ENCODE data around the gene FEV. TPM values are rescaled to one million over a fixed set of nuclear protein-coding genes. Genes with fewer than 3 reads are reported as not detected.
A peak's percentile ranks its signal among the peaks of the same experiment; 100 is the strongest.

The FEV gene
- total and polyA plus RNA-seq, 2 experiments from 2014 or later, result 0.58 to 0.70 TPM

DNA sequence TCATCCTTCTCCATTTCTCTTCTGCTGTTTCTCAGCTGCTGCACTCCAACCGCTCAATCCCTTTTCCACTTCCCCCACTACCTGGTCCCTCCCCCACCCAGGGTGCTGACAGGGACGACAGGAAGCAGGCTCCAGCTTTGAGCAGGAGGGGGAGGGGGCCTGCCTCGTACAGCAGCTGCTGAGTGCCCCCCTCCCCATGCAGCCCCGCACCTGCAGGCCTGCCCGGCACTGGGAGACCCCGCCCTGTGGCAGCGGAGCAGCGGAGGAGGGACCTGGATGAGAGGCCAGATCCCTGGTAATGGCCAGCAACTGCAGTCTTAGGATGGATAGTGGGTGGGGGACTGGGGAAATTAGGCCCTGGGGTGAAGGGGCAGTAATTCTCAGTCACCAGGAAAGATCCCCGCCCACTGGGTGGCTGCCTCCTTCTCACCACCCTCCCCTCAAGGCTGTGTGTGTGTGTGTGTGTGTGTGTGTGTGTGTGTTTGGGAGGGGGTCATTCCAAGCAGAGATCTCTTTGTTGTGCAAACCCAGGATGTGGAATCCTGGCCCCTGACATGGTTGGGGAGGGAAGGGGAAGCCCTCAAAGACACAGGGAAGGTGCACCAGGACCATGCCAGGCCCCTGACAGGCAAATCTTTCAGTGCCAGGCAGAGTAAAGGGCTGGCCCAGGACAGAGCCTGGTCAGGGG lies 15.0 kb upstream of the FEV start:
- Histone ChIP-seq H3K36me3 (replicated peaks; ENCODE audit: insufficient read depth, low read depth) (no peaks in the 10 kb centered on the region), H3K9me2 (replicated peaks; ENCODE audit: insufficient read depth) (no peaks in the 10 kb centered on the region), H3K4me2 (no peak overlapping the region), H3K9me3 (ENCODE audit: low read depth) (no peaks in the 10 kb centered on the region), H3K4me1 (ENCODE audit: insufficient read depth) (peaks cover 17% of the 10 kb centered on the region), H2AFZ (no peak overlapping the region), H3K4me3 (no peak overlapping the region), H3K27ac (no peak overlapping the region), H3K27me3 (peaks cover 84% of the 10 kb centered on the region), H3K79me2 (no peaks in the 10 kb centered on the region), H4K20me1 (ENCODE audit: insufficient read depth, poor library complexity, severe bottlenecking) (no peaks in the 10 kb centered on the region)
- 14% methylated on average over 7 of the region's 9 CpGs for WGBS (ENCODE audit: low lambda C conversion rate, missing lambda C conversion rate)
- DNase-seq (ENCODE audit: low spot score), result peak; percentile 40
- TF ChIP-seq EZH2 (IDR thresholded peaks at IDR 0.05; ENCODE audit: borderline replicate concordance) (no peak), EZH2phosphoT487 (IDR thresholded peaks at IDR 0.05; ENCODE audit: low read depth, severe bottlenecking, unreplicated experiment) (no peak)
- TF ChIP-seq, protein P1, sequence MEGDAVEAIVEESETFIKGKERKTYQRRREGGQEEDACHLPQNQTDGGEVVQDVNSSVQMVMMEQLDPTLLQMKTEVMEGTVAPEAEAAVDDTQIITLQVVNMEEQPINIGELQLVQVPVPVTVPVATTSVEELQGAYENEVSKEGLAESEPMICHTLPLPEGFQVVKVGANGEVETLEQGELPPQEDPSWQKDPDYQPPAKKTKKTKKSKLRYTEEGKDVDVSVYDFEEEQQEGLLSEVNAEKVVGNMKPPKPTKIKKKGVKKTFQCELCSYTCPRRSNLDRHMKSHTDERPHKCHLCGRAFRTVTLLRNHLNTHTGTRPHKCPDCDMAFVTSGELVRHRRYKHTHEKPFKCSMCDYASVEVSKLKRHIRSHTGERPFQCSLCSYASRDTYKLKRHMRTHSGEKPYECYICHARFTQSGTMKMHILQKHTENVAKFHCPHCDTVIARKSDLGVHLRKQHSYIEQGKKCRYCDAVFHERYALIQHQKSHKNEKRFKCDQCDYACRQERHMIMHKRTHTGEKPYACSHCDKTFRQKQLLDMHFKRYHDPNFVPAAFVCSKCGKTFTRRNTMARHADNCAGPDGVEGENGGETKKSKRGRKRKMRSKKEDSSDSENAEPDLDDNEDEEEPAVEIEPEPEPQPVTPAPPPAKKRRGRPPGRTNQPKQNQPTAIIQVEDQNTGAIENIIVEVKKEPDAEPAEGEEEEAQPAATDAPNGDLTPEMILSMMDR (IDR thresholded peaks at IDR 0.05; ENCODE audit: poor library complexity), result no peak

DNA sequence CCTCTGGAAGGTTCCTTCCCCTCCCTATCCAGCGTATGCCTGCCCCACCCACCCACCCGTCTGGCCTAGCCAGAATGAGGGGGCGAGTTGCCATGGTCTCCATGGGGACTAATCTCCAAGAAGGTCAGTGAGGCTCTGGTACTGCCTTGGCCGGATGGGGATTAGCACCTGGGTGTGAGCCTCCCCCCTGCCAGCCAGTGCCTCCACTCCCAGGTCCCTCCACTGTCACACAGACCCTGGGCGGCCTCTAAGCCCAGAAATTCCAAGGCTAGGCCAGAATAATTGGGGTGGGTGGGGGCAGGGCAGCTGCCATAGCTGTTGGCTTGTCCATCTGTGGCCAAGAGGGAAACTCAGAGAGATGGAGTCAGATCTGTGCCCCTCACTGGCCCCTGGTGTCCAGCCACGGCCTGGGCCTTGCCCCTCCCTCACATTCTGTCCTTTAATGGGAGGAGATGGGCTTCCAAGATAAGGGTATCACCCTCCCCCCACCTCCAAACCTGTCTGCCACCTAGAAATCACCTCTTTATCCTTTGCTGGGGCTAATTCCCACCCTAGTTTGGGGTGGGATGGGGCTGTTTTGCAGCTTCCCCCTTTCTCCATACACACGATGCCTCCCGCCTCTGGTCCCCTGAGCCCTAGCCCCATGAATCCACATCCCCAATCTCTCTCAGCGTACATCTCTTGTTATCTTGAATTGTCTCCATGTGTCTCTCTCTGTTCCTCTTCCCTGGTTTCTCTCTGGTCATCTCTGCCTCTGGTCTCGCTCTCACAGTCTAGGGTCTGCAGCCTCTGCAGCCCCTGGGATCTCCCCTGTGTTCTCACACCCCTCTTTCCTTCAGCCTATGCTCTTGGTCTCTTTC lies 14.3 kb upstream of the FEV start:
- Histone ChIP-seq H3K9me2 (replicated peaks; ENCODE audit: insufficient read depth) (no peaks in the 10 kb centered on the region), H3K79me2 (no peaks in the 10 kb centered on the region), H2AFZ (no peak overlapping the region), H4K20me1 (ENCODE audit: insufficient read depth, poor library complexity, severe bottlenecking) (no peaks in the 10 kb centered on the region), H3K27me3 (peaks cover 84% of the 10 kb centered on the region), H3K9me3 (ENCODE audit: low read depth) (no peaks in the 10 kb centered on the region), H3K4me2 (no peak overlapping the region), H3K27ac (no peak overlapping the region), H3K4me1 (ENCODE audit: insufficient read depth) (peaks cover 17% of the 10 kb centered on the region), H3K4me3 (no peak overlapping the region), H3K36me3 (replicated peaks; ENCODE audit: insufficient read depth, low read depth) (no peaks in the 10 kb centered on the region)
- TF ChIP-seq EZH2 (IDR thresholded peaks at IDR 0.05; ENCODE audit: borderline replicate concordance) (no peak), EZH2phosphoT487 (IDR thresholded peaks at IDR 0.05; ENCODE audit: low read depth, severe bottlenecking, unreplicated experiment) (no peak)
- TF ChIP-seq, protein P1 (IDR thresholded peaks at IDR 0.05; ENCODE audit: poor library complexity), result no peak
- 44% methylated on average over 9 of the region's 10 CpGs for WGBS (ENCODE audit: low lambda C conversion rate, missing lambda C conversion rate)
- no peak for DNase-seq (ENCODE audit: low spot score)

DNA sequence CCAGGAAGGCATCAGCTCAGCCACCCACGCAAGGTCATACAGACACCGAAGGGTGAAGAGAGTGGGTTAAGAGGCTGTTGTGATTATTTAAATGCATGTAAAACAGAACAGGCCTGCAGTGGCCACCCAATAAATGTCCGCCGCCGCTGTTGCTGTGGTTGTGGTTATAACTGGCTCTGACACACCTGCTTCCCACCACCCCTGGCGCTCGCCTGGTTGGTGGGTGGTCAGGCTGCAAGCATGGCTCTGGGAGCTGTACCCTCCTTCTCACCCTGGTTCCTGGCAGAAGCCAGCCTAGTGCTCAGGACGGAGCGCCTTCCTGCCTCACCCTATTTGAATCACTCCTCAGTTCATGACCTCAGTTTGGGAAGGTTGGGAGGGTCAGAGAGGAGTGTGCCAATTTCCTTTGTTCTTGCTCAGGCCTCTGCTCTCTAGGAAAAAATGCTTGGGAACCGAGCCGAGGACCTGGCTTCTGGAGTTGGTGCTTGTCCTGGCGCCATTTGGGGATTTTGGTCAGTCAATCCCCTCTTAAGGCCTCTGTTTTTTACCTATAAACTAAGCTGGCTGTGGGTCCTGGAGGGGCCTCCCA lies 13.5 kb upstream of the FEV start:
- 79% methylated on average over 12 of the region's 12 CpGs for WGBS (ENCODE audit: low lambda C conversion rate, missing lambda C conversion rate)
- H3K36me3 ChIP-seq (replicated peaks; ENCODE audit: insufficient read depth, low read depth), result no peaks in the 10 kb centered on the region

More for the DNA sequence above, 13.5 kb upstream of the FEV start:
- Histone ChIP-seq H3K4me2 (no peak overlapping the region), H3K27ac (no peak overlapping the region), H3K27me3 (peaks cover 84% of the 10 kb centered on the region), H2AFZ (no peak overlapping the region), H3K4me1 (ENCODE audit: insufficient read depth) (peaks cover 21% of the 10 kb centered on the region), H3K79me2 (no peaks in the 10 kb centered on the region), H3K9me2 (replicated peaks; ENCODE audit: insufficient read depth) (no peaks in the 10 kb centered on the region), H3K4me3 (no peak overlapping the region), H4K20me1 (ENCODE audit: insufficient read depth, poor library complexity, severe bottlenecking) (no peaks in the 10 kb centered on the region), H3K9me3 (ENCODE audit: low read depth) (no peaks in the 10 kb centered on the region)
- no peak for DNase-seq (ENCODE audit: low spot score)
- no peak for TF ChIP-seq EZH2phosphoT487 (IDR thresholded peaks at IDR 0.05; ENCODE audit: low read depth, severe bottlenecking, unreplicated experiment)
- TF ChIP-seq, protein P1 (IDR thresholded peaks at IDR 0.05; ENCODE audit: poor library complexity), result no peak
- no peak for TF ChIP-seq EZH2 (IDR thresholded peaks at IDR 0.05; ENCODE audit: borderline replicate concordance)

Measured in hepatocyte (in vitro differentiated cells).